GM12864 (cell line): ENCODE data around the gene TTC33.

Experiments
- DNase-seq: peaks from one replicate; pipeline ENCODE4 v3.0.0-alpha.2; 2011; ENCODE audit warnings: low read depth
- H3K4me3 ChIP-seq: 2 replicates; pipeline ENCODE4 v1.5.1; 2011; ENCODE audit warnings: mild to moderate bottlenecking, low read depth, low read length, control low read depth
- CTCF ChIP-seq: IDR thresholded peaks from 2 replicates; pipeline ENCODE4 v1.5.1; 2011; ENCODE audit warnings: low read depth, mild to moderate bottlenecking, moderate library complexity, low read length, control low read depth, inconsistent platforms; ENCODE audit errors: missing control alignments

The TTC33 gene

GRCh38 chr5:40474250-40474649 is 281.5 kb downstream of the TTC33 start:
- H3K4me3 ChIP-seq: no peak overlapping the region
- no peak for DNase-seq
- no peak for TF ChIP-seq CTCF

- H3K4me3 ChIP-seq: no peak overlapping the region
- no peak for DNase-seq
- no peak for TF ChIP-seq CTCF
Measured at GRCh38 chr5:40465416-40465815, 290.3 kb downstream of the TTC33 start.

- DNase-seq: no peak
- H3K4me3 ChIP-seq: no peak overlapping the region
- TF ChIP-seq CTCF: no peak
Measured at GRCh38 chr5:40464511-40464910, 291.2 kb downstream of the TTC33 start.
